Measurements from ENCODE around the gene HES1.

DNA sequence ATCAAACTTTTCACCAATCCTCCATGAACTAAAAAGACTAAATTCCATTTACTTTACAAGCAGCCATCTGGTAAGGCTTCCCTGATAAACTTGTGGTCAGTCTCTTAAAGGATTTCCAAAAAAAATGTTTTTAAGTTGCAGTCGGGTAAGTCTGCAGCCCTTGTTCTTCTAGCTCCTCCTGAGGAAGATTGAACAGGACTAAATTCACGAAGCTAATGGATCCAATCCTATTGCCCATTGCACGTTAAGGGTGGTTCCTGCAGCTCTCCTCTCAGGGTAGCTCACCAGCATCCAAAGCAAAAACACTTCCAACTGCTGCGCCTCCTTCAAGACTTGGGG lies 2.8 kb downstream of the HES1 start:
- no peak for TF ChIP-seq EZH2 (IDR thresholded peaks at IDR 0.05; ENCODE audit: insufficient read depth, poor library complexity, severe bottlenecking)
- TF ChIP-seq EZH2phosphoT487 (IDR thresholded peaks at IDR 0.05; ENCODE audit: insufficient read depth, low read depth): no peak

Measured in GM23248 (cell line).